A204.1 (cell line): ENCODE results near the gene TMEM164.

ENCODE experiments used
- FAIRE-seq: peaks from 2 replicates; lab custom pipeline; 2012; peaks lifted over from hg19 to GRCh38; lab: Jason Lieb, UNC

The TMEM164 gene

GRCh38 chrX:110212299-110212698, 209.4 kb downstream of the TMEM164 start:
- FAIRE-seq, result no peak

GRCh38 chrX:110213183-110213582, 210.3 kb downstream of the TMEM164 start:
- no peak for FAIRE-seq

GRCh38 chrX:110214684-110215083, 211.8 kb downstream of the TMEM164 start:
- FAIRE-seq, result no peak

- no peak for FAIRE-seq
These were observed 212.5 kb downstream of the TMEM164 start for GRCh38 chrX:110215411-110215810.

DNA sequence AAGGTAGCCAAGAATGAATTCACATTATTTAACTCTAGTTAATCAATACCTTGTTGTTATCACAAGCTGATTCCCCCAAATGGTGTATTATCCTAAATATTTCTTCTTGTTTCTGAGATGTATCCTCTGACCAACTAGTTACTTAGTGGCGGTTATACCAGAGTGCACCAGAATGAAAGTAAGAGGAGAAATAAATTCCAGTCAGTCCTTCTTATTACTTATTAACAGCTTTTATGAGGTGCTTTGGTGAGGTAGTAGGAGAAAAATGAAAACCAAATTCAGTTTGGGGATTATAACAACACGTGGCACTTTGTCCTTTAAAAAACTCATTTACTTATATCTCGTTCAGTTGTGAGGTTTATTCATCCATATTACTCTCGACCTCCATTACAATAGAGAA, 213.1 kb downstream of the TMEM164 start:
- FAIRE-seq, result no peak

- no peak for FAIRE-seq
These were observed 215.7 kb downstream of the TMEM164 start for GRCh38 chrX:110218591-110218990.

- no peak for FAIRE-seq
These were observed 217.0 kb downstream of the TMEM164 start for GRCh38 chrX:110219920-110220319.

DNA sequence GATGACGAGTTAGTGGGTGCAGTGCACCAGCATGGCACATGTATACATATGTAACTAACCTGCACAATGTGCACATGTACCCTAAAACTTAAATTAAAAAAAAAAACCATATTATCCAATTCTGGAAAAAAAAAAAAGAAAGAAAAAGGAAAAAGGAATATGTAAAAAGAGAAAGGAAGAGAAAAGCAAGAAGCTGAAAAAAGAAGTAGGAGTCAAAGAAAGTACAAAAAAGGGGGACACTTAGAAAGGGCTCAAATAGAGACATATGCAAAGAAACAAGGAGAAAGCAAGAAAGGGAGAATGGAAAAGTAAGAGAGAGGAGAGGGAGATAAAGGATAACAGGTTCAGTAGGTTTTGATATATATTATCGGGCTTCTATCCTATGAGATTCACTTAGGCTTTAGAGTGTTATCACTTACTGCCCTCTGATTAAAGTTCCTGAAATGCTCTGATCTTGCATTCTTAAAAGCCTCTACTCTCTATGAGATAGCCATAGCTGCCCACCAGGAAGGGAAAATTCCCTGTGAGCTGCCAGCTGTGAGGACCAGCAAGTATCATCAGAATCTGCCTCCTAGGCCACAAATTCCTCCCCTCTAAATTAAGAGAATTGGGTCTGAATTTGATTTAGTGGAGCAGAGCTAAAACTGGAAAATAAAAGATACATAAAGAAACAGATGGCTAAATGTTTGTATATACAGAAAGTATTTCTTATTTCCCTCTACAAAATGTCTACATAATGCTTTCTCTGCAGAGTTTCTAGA, 219.8 kb downstream of the TMEM164 start:
- no peak for FAIRE-seq

- no peak for FAIRE-seq
These were observed 222.2 kb downstream of the TMEM164 start for GRCh38 chrX:110224926-110225617.

- no peak for FAIRE-seq
These were observed 224.0 kb downstream of the TMEM164 start for GRCh38 chrX:110226931-110227330.
